Prostate gland (tissue), 2 donors: ENCODE measurements around the gene ULK3.

Source experiments
- POLR2A ChIP-seq: fragments of 450-650 bp; IDR thresholded peaks from one replicate; pipeline ENCODE4 v1.6.1; 2016; ENCODE audit warnings: antibody characterized with exemption, mild to moderate bottlenecking
- POLR2AphosphoS5 ChIP-seq: sonication (generic); formaldehyde crosslinking; IDR thresholded peaks from one replicate; pipeline ENCODE4 v1.6.1; 2017; ENCODE audit warnings: antibody characterized with exemption
- TF ChIP-seq, protein P1 (sequence below), 4 experiments: fragments of 200-600 bp in 2 of 4; fragments of 450-650 bp in 2 of 4; sonication (generic) in 2 of 4; IDR thresholded peaks; 1 replicate in 3 of 4; 2 replicates in 1 of 4; pipeline ENCODE4 v1.5.1; 2016 to 2019; ENCODE audit warnings: antibody characterized with exemption in 4 of 4, mild to moderate bottlenecking in 2 of 4, moderate library complexity in 2 of 4

DNA sequence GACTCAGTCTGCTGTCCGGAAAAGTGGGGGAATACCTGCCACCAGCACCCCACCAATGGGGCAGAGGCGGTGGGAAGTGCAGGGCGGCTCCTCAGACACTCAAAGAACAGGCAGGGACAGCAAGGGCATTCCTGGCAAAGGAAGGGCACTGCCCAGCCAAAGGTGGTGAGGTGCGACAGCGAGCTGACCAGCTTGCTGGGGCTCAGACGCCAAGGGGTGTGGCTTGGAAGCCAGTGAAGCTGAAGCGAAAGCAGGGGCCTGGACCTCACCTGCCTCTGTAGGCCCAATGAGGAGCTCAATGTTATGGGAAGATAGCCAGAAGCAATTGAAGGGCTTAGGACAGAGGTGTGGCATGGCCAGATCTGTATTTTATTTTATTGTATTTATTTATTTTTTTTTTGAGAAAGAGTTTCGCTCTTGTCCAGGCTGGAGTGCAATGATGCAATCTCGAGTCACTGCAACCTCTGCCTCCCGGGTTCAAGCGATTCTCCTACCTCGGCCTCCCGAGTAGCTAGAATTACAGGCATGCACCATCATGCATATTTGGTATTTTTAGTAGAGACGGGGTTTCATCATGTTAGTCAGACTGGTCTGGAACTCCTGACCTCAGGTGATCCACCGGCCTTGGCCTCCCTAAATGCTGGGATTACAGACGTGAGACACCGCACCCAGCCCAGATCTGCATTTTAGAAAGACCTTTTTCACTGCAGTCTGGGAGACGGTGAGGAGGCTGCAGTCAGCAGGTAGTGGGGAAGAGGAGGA lies 34.7 kb downstream of the ULK3 start:
- TF ChIP-seq, protein P1, sequence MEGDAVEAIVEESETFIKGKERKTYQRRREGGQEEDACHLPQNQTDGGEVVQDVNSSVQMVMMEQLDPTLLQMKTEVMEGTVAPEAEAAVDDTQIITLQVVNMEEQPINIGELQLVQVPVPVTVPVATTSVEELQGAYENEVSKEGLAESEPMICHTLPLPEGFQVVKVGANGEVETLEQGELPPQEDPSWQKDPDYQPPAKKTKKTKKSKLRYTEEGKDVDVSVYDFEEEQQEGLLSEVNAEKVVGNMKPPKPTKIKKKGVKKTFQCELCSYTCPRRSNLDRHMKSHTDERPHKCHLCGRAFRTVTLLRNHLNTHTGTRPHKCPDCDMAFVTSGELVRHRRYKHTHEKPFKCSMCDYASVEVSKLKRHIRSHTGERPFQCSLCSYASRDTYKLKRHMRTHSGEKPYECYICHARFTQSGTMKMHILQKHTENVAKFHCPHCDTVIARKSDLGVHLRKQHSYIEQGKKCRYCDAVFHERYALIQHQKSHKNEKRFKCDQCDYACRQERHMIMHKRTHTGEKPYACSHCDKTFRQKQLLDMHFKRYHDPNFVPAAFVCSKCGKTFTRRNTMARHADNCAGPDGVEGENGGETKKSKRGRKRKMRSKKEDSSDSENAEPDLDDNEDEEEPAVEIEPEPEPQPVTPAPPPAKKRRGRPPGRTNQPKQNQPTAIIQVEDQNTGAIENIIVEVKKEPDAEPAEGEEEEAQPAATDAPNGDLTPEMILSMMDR (IDR thresholded peaks at IDR 0.05): no peak
- TF ChIP-seq POLR2A (no peak), POLR2AphosphoS5 (peak; percentile 75)
